ENCODE measurements around the gene AP1S2. TPM values are rescaled to one million over a fixed set of nuclear protein-coding genes. Genes with fewer than 3 reads are reported as not detected.

Gene AP1S2
- polyA plus RNA-seq, 1 donor (not counting 4 experiments of a cell fraction or from before 2014, with no cell fraction given): 15.0 TPM

GRCh38 chrX:15864023-15864422 lies 9.4 kb upstream of the AP1S2 start:
- Histone ChIP-seq H3K36me3 (ENCODE audit: control insufficient read depth in 2 of 2, extremely low read depth in 1 of 2, insufficient read depth in 2 of 2, low read length in 2 of 2) (no peaks in the 10 kb centered on the region), H3K4me3 (ENCODE audit: control insufficient read depth in 2 of 3, extremely low read depth in 1 of 3, insufficient read depth in 2 of 3, low read depth in 1 of 3, low read length in 3 of 3) (no peak overlapping the region), H2AFZ (ENCODE audit: control insufficient read depth, low read length) (no peak overlapping the region), H3K9ac (ENCODE audit: control insufficient read depth, extremely low read depth, insufficient read depth, low read length) (no peak overlapping the region), H3K79me2 (ENCODE audit: control insufficient read depth, insufficient read depth, low read length) (no peaks in the 10 kb centered on the region), H3K27me3 (ENCODE audit: control insufficient read depth, extremely low read depth, insufficient read depth, low read length) (peaks cover 8% of the 10 kb centered on the region), H4K20me1 (ENCODE audit: control insufficient read depth, extremely low read depth, insufficient read depth, low read length) (no peaks in the 10 kb centered on the region), H3K9me1 (ENCODE audit: control insufficient read depth, extremely low read depth, insufficient read depth, low read length) (no peaks in the 10 kb centered on the region), H3K4me1 (ENCODE audit: control insufficient read depth, extremely low read depth, insufficient read depth, low read length) (no peaks in the 10 kb centered on the region), H3K9me3 (ENCODE audit: control insufficient read depth, low read depth, low read length) (no peaks in the 10 kb centered on the region), H3K27ac (ENCODE audit: control insufficient read depth, insufficient read depth, low read length) (no peak overlapping the region), H3K4me2 (ENCODE audit: control insufficient read depth, extremely low read depth, insufficient read depth, low read depth, low read length) (no peak overlapping the region)
- TF ChIP-seq EZH2 (IDR thresholded peaks at IDR 0.05; ENCODE audit: low read length) (no peak), CTCF (optimal IDR thresholded peaks at IDR 0.05 in 1 of 3, IDR thresholded peaks at IDR 0.05 in 1 of 3, conservative IDR thresholded peaks at IDR 0.05 in 1 of 3; ENCODE audit: extremely low read depth in 1 of 3, insufficient read depth in 2 of 3, low read length in 3 of 3) (no peak)
- dilution Hi-C loops (cut with MboI; ENCODE audit: extremely low pct_ligation_motif_present, low sequenced_read_pairs): no loop called here
- DNase-seq (ENCODE audit: low read depth, low spot score) (no peak), FAIRE-seq (no peak)

GRCh38 chrX:15860921-15861320 lies 6.3 kb upstream of the AP1S2 start:
- FAIRE-seq: no peak
- peaks cover under 1% of the 10 kb centered on the region for H3K4me1 ChIP-seq (ENCODE audit: control insufficient read depth, extremely low read depth, insufficient read depth, low read length)

More at GRCh38 chrX:15860921-15861320, 6.3 kb upstream of the AP1S2 start:
- H3K79me2 ChIP-seq (ENCODE audit: control insufficient read depth, insufficient read depth, low read length): no peaks in the 10 kb centered on the region
- DNase-seq (ENCODE audit: low read depth, low spot score): no peak
- peaks cover 11% of the 10 kb centered on the region for H3K27me3 ChIP-seq (ENCODE audit: control insufficient read depth, extremely low read depth, insufficient read depth, low read length)
- H3K27ac ChIP-seq (ENCODE audit: control insufficient read depth, insufficient read depth, low read length): no peak overlapping the region
- H4K20me1 ChIP-seq (ENCODE audit: control insufficient read depth, extremely low read depth, insufficient read depth, low read length): no peaks in the 10 kb centered on the region
- dilution Hi-C loops (cut with MboI; ENCODE audit: extremely low pct_ligation_motif_present, low sequenced_read_pairs): no loop called here
- no peak overlapping the region for H2AFZ ChIP-seq (ENCODE audit: control insufficient read depth, low read length)
- no peak overlapping the region for H3K4me3 ChIP-seq (ENCODE audit: control insufficient read depth in 2 of 3, extremely low read depth in 1 of 3, insufficient read depth in 2 of 3, low read depth in 1 of 3, low read length in 3 of 3)
- H3K9ac ChIP-seq (ENCODE audit: control insufficient read depth, extremely low read depth, insufficient read depth, low read length): no peak overlapping the region
- no peaks in the 10 kb centered on the region for H3K36me3 ChIP-seq (ENCODE audit: control insufficient read depth in 2 of 2, extremely low read depth in 1 of 2, insufficient read depth in 2 of 2, low read length in 2 of 2)
- TF ChIP-seq EZH2 (IDR thresholded peaks at IDR 0.05; ENCODE audit: low read length) (no peak), CTCF (optimal IDR thresholded peaks at IDR 0.05 in 1 of 3, IDR thresholded peaks at IDR 0.05 in 1 of 3, conservative IDR thresholded peaks at IDR 0.05 in 1 of 3; ENCODE audit: extremely low read depth in 1 of 3, insufficient read depth in 2 of 3, low read length in 3 of 3) (no peak)
- no peaks in the 10 kb centered on the region for H3K9me1 ChIP-seq (ENCODE audit: control insufficient read depth, extremely low read depth, insufficient read depth, low read length)
- no peaks in the 10 kb centered on the region for H3K9me3 ChIP-seq (ENCODE audit: control insufficient read depth, low read depth, low read length)
- H3K4me2 ChIP-seq (ENCODE audit: control insufficient read depth, extremely low read depth, insufficient read depth, low read depth, low read length): no peak overlapping the region
